NT2/D1 (cell line): ENCODE results near the gene KIF6.

Experiments used
- YY1 ChIP-seq: IDR thresholded peaks from 2 replicates; pipeline ENCODE4 v1.6.1; 2011; ENCODE audit not compliant: insufficient read length, insufficient read depth
- ZNF274 ChIP-seq: IDR thresholded peaks from 2 replicates; pipeline ENCODE4 v1.6.1; 2011; ENCODE audit warnings: mild to moderate bottlenecking, low read depth, low read length

- TF ChIP-seq YY1 = no peak
- TF ChIP-seq ZNF274 = no peak
Measured at GRCh38 chr6:39625209-39625608, 100.0 kb downstream of the KIF6 start.
